HS-5 (cell line): ENCODE measurements around the gene SEL1L3.

Experiments
- DNase-seq: peaks from one replicate; pipeline ENCODE4 v3.0.0-alpha.2; 2012; ENCODE audit warnings: low read depth

SEL1L3 gene

DNA sequence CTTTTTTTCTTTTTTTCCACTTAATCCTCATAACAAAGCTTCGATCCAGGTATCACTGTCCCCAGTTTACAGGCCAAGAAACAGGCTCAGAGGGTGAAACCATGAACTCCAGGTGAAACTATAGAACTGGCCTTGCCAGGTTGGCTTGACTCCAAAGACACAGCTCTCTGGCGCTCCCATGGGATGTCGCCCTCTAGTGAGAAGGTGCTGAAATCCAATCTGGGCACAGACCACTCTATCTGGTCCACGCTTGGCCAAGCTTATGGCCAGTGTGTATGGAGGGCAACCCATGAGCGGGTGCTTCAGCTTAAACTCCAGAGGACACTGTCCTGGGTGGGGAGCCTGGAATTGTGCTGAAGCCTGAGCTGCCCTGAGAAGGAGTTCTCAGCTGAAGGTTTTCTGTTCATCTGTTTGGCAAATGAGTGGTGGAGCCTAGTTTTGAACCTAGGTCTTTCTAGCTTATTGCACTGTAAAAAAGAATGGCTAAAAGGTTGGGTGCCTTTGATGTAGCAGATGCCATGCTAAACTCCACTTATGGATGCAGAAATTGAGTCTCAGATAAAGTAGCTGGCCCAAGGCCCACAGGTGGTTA is 70.5 kb downstream of the SEL1L3 start:
- no peak for DNase-seq

DNA sequence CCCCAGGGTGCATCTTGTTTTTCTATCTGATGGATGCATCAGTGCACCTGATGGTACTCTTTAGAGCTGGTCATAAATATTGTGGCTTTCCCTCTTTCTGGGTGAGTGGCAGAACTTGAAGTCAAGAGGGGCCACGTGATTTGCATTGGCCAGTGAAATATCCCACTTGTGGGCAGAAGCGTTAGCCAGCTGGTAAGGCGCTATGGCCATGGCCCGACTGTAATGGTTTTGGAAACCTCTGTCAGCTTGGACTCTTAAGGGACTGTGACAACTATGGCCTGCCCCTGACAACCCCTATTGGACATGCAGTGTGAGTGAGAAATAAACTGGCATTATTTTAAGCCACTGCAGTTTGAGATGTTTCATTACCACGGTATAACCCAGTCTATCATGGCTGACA is 72.8 kb downstream of the SEL1L3 start:
- no peak for DNase-seq

DNA sequence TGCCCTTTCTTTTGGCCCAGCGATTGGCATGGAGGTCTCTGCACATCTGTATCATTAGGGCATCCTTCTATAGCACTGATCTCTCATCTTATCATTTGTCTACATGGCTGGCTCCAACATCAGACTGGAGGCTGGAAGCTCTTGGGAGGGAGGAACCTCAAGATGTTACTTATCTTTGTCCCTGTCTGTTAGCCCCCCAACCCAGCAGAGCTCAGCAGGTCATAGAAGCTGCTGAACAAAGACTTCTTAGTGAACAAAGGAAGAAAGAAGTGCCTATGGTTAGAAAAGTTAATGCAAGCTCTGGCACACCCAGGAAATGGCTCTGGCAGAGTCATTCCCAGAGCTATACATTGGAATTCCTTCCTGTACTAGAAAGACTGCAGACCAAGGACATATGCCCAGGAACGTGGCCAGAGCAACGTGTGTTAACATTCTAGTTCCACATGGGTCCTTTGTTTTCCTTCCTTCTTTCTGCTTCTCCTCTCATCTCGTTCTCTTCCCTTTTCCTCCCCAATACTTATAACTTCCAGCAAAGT is 74.0 kb downstream of the SEL1L3 start:
- no peak for DNase-seq

DNA sequence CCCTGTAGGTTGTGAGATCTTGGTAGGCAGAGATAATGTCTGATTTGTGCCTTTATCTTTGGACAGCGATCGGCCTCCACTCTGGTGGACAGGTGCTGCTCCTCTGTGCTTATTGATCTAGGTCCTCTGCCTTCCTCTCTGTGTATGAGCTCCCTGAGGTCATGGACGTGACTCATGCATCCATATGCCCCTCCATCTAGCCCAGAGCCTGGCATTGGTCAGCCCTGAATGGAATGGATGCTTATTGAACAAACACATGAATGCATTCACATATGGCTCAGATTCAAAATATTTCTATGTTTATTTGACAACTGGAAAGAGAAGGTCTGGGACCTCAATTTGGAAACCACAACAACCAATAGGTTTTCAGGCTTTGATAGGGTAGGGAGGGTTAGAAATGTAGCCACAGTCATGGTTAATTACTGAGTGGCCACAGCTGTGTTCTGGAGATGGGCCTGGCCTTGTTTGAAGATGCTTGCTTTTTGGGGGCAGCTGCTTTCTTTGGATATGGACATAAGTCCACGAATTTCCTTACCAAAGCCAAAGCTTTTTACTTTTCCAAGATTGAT is 76.2 kb downstream of the SEL1L3 start:
- DNase-seq: no peak

DNA sequence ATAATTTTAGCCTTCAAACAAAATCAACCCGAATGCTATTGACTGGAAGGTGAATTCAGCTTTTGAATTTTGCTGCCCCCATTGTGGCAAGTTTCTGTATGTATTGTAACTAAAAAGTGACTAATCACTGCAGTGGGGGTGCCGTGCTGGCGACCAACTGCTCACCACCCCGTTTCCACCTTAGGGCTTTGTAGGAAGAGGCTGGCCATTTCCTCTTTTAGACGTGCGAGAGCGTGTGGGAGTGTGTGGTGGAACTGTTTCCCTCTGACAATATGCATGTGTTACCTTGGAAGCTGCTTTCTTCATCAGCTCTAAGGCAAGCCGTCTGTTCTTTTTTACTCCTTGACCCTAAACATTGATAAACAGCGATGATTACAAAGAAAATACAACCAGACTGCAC is 78.8 kb downstream of the SEL1L3 start:
- no peak for DNase-seq

DNA sequence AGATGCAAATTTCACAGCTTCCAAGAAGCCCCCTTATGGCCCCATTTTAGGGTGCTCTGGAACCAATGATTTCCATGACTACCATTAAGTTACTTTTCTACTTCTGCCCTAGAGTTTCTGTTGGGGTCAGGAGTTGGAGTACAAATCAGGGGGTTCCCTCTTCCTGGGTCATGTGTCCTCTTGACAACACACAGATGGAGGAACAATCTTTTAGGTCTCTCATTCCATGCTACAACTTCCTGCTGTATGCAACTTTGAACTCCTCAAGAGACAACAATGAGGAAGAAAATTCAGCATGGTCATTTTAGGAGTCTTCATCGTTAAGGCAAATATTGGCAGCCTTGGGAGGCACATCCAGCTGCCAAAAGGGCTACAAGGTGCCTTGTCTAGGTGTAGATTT is 79.7 kb downstream of the SEL1L3 start:
- no peak for DNase-seq

DNA sequence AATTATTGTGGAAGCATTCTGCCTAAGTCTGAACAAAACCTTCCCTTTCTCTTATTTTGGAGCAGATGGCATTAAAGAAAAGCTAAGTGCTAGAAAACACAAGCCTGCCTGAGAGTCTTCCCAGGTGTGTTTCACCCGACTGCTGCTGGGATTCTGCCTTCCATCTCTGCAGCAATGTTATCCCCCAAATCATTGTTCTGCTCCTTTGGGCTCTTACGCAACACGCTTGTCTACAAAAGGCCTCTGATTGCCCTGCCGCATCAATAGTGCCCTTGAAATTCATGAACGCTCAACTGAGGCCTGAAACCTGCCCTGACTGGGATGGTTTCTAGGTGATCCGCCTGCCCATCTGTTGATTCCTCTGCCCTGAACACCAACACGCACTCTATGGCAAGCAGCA is 80.3 kb downstream of the SEL1L3 start:
- DNase-seq: no peak

DNA sequence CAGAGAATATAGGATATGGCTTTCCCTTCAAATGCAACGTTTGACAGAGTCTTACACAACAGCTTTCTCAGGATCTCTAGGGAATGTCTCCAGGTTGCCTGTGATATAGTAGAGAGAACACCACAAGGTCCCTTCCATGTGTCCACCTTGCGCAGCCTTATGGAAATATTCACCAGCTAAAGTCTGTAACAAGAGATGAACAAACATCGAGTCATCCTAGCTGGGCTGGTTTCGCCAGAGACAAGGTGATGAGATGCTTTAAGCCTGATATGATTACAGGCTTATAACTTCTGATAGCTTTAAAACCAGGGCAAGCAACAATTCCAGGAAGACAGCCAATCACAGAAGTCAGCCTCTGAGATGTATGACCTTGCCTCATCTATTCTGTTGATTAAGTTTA is 83.8 kb downstream of the SEL1L3 start:
- no peak for DNase-seq

GRCh38 chr4:25776795-25777194 is 86.0 kb downstream of the SEL1L3 start:
- no peak for DNase-seq

DNA sequence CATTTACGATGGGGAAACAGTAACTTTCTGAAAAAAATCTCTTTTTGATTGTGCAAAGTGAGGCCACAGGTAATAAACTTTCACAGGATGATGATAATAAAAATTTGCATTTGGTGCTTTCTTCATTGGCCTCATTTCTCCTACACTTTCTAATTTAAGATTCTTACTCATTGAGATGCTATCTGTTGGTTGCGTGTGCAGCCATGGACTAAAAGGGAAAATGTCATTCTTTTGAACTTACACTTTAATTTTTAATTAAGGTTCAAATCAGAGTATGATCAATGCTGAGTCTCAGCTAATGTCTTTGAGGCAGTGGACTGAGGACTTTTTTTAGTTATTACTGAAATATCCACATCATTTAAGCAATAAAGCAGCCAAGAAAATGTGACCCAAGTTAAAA is 87.6 kb downstream of the SEL1L3 start:
- DNase-seq: no peak

GRCh38 chr4:25773358-25773757 is 89.4 kb downstream of the SEL1L3 start:
- no peak for DNase-seq

DNA sequence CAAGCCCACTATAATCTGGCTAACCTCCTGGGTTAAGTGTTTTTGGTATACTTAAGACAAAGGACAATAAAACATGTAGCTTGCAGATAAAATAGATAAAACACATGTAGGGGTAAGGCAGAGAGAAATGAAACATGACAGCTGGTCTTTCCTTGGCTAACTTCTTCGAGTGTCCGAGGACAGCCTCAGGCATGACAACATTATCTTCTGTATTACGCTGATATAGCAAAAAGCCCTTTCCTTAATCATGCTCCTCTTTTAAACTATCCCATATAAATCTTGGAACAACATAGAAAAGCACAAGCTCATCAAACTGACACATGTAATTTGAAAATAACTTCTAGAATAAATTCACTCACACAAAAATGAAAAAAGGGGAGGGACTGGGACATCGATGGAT is 91.1 kb downstream of the SEL1L3 start:
- no peak for DNase-seq

DNA sequence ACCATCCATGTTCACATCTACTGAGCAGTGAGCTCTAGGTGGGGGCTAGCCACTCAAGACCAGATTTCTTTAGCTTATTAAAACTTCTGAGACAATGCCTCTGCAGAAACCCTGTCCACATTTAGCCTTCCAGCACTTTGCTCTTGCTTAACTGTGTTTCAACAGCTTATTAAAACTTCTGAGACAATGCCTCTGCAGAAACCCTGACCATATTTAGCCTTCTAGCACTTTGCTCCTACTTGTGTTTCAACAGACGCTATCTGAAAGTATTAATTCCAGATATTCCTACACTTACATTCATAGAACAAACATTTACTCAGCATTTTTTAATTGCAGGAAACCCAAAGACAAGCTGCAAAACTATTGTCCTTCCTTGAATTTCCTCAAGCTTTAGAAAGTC is 91.9 kb downstream of the SEL1L3 start:
- DNase-seq: no peak

GRCh38 chr4:25769251-25769650 is 93.5 kb downstream of the SEL1L3 start:
- DNase-seq: no peak

DNA sequence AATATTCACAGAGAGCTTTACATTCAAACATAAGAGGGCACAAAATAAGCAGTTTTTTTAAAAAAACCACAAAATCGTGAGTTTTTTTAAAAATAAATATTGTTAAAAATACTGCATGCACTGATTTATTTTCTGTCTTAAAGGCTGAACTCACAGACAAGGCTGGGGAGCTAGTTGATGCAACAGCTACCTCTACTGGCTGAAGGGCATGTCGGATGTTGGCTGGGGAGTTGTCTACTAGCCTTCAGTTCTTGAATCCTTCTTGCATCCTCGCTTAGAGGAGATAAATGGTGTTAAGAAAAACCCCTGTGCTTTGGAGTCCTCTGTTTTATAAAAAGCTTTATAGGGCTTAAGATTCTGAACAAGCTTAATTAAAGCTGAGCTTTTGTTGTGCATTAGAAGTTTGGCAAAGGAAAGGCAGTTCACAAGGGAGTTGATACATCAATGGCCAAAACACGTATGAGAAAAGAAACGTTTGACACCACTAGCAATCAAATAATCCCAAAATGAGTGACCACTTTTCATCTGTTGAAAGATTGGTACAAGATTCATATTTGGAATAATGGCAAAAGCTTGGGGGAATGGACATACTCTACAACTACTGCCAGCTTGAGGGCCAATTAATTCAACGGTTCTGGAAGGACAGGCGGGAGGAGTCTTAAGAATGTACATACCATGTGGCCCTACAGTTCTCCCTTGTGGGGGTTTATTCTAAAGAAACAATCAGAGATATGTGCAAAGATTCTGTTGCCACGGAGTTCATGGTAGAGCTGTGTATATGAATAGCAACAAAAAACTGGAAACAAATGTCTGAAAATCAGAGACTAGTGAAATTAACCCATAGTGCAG is 94.7 kb downstream of the SEL1L3 start:
- no peak for DNase-seq

GRCh38 chr4:25760518-25761157 is 102.2 kb downstream of the SEL1L3 start:
- DNase-seq: no peak

DNA sequence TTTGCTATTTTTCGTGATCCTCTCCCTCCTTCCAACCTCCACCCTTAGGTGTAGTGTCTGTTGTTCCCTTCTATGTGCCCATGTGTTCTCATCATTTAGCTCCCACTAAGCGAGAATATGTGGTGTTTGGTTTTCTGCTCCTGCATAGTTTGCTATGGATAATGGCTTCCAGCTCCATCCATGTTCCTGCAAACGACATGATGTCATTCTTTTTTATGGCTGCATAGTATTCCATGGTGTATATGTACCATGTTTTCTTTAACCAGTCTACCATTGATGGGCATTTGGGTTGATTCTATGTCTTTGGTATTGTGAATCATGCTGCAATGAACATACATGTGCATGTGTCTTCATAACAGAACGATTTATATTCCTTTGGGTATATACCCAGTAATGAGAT is 102.7 kb downstream of the SEL1L3 start:
- no peak for DNase-seq

DNA sequence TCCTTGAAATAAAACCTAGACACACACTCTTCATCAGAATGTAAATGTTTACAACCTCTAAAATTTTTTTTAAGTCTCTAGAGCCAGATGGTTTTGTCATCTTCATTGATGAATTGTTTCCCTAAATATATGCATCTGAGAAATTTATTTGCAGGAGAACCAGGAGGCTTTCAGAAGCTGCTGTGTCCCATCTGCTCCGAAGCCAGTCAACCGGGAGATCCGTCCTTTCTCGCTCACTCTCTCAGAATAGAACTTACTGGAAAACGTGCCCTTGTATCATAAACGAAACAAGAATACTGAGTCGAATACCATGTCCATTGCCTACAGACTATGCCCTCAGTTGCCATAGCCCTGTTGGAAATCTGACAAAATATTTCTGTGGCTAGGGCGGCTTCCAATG is 103.7 kb downstream of the SEL1L3 start:
- DNase-seq: no peak

GRCh38 chr4:25757452-25757851 is 105.3 kb downstream of the SEL1L3 start:
- DNase-seq: no peak

DNA sequence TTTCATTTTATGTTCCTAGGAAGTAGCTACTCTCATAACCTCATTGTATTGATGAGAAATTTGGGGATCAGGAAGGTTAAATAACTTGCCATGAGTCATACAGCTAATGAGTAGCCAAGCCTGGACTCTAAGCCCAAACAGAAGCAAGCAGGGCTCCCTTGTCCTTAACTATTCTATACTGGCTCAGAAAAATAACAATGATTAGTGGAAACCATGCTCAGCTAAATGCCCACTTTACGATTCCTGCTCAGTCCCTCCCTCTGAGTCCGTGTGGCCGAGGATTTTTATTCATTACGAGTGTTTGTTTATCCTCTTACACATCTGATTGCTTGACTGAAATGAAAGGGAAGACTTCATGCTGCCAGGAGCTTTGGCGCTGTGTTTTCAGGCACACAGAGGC is 106.3 kb downstream of the SEL1L3 start:
- DNase-seq: no peak

DNA sequence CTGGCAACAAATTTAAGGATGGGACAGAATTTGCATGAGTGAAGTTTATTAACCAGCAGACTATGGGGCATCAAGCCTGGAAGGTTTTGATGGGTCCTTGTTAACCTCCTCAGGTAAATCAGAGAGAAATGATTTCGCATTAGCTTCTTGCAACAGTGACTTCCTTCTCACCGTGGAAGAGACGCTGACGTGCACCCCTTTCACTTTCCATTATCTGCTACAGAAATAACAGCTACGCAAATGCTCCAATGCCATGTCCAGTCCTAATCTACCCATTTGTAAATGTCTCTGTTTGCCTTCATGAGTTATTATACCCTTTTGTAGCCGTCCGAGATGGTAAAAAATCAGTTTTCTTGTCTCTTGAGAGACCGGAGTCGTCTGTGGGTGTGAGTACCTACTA is 106.9 kb downstream of the SEL1L3 start:
- no peak for DNase-seq

DNA sequence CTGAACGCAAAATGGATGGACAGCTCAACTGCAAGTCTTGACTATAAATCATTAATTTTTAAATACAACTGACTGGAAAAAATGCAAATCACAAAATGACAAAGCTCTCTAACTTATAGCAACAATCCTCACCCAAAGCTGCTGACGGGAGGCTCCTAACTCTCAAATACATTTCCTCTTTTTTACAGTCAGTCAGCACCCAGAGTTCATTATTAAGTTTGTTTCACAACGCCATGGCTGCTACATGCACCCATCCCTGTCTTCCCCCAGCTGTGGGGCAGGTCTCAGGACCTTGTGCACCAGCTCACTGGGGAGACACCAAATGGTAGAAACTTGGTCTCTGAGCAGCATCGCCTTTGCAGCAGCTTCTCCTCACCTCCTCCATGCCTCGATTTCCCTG is 109.5 kb downstream of the SEL1L3 start:
- DNase-seq: no peak

DNA sequence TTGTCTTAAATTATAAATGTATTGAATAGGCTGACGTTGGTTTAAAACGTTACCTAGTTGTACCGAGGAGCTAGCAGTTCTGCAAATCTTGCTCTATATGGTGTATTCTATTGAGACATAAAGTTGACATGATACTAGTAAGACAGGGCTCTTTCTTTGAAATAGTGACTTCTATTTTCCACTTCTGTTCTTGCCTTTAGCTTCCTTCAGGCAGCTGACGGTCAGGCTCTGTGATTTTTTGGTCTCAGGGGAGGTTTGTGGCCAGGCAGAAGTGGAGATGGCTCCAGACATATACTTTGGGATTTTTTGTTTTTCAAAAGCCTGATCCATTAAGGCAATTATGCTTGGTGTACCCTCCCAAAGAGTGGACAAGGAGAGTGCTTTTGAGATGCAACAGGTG is 111.9 kb downstream of the SEL1L3 start:
- no peak for DNase-seq
